HG02840 (cell line): ENCODE measurements around the gene BST1.

ENCODE experiments used
- ATAC-seq: cut with Tn5 transposase; IDR thresholded peaks from one replicate; pipeline ENCODE4 v1.9.1; 2021; ENCODE audit warnings: mild to moderate bottlenecking, moderate library complexity, moderate number of reproducible peaks; ENCODE audit not compliant: unreplicated experiment, low FRiP score

Gene BST1

DNA sequence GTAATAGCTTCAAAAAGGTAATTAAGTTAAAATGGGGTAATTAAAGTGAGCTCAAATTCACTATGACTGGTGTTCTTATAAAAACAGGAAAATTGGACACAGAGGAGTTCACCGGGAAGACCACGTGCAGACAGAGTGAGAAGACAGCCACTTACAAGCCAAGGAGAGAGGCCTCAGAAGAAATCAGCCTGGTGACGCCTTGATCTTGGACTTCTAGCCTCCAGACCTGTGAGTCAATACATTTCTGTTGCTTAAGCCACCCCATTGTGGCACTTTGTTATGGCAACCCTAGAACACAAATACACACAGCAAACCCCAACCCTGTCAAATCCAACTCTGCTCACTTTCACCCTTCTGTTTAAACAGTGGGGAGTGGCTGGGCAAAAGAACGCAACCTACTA, 71.2 kb downstream of the BST1 start:
- ATAC-seq, result no peak

DNA sequence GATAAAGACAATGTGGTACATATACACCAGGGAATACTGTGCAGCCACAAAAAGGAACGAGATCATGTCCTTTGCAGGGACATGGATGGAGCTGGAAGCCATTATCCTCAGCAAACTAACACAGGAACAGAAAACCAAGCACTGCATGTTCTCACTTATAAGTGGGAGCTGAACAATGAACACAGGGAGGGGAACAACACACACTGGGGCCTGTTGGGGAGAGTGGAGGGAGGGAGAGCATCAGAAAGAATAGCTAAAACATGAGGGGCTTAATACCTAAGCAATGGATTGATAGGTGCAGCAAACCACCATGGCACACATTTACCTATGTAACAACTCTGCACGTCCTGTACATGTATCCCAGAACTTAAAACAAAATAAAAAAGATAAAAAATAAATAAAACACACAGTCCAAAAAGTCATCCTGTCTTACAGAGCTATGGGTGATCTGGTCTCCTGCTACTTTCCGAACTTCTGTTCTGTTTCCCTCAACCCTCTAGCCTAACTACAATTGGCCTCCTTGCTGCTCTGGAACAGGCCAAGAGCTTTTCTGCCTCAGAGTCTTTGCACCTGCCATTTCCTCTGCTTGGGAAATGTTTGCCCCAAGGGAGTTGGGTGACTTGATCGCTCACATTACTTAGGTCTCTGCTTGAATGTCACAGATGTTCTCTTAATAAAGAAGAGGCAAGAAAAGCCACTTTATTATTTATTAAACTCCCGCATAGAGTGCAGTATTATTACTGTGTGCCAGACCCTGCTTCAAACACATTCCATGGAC, 74.2 kb downstream of the BST1 start:
- no peak for ATAC-seq

DNA sequence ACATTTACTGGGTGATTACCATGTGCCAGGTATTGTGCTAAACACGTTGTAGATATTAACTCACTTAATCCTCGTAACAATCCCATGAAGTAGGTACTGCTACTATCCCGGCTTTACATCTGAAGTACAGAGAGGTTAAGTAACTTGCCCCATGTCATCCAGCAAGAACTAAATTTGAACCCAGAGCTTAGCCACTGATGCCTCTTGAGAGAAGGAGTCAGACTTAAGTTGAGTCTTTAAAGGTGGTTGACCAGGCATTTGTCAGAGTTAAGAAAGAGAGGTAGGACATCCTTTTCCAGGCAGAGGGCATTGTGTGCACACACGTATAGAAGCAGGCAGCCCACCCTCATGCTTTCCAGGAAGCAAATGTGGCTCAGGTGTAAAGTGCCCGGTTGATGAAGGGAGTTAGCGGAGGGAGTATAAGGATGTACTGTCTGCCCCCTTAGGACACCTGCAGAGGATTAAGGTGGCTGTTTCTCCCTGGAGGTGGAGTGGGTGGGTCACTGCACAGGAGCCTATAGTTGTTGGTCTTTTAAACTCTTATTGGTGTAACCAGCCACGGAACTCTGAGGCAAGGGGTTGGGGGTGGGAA, 74.9 kb downstream of the BST1 start:
- ATAC-seq, result no peak

DNA sequence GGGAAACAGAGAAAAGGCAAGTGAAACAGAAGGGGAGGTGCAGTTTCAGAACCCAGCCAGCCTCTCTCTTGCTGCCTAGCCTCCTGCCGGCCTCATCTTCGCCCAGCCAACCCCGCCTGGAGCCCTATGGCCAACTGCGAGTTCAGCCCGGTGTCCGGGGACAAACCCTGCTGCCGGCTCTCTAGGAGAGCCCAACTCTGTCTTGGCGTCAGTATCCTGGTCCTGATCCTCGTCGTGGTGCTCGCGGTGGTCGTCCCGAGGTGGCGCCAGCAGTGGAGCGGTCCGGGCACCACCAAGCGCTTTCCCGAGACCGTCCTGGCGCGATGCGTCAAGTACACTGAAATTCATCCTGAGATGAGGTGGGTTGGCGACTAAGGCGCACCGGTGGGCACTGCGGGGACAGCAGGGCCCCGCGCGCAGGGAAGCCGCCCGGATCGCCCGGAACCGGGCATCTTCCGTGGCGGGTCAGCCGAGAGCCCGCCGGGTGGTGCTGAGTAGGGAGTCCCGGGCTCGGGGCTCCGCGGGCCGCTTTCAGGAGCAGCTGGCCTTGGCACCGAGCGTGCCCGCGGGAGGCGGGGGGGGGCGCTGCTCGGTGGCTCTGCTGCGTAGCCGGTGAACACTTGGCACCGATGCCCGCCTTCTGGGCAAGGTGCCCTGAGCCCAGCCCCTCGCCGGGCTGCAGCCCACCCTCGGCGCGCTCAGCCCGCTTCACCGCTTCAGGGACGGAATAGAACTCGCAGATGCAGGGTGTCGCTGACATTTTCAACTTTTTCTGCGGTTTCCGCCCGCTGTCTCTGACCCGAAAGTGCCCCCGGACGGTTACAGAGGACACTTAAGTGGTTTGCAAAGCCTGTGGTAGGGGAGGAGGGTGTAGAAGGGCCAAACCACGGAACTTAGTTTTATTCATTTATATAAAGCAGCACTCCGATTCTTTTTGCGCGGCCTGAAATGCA, 75.7 kb downstream of the BST1 start, which contains the start of gene CD38:
Gene CD38 (plus strand): TSS at position 40 of the 953 bp plus-strand sequence. CDS start 87 bp downstream, at position 127.
- peak; percentile 69 for ATAC-seq

DNA sequence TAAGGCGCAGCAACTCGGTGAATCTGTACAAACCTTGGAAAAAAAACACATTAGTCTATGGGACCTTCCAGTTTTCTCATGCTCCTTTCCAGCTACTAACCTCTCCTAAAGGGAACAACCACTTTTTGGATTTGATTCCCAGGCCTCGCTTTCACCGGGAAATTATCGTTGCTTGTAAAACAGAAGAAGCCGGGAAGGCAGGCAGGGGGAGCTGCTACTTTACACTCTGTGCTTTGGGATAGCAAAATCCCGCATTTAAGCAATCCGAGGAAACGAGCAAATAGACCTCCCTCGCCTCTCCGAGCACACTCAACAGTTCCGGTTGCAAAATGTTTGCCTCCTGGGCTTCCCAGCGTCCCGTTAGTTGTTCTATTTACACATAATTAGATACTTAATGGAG, 76.4 kb downstream of the BST1 start:
- ATAC-seq, result no peak

DNA sequence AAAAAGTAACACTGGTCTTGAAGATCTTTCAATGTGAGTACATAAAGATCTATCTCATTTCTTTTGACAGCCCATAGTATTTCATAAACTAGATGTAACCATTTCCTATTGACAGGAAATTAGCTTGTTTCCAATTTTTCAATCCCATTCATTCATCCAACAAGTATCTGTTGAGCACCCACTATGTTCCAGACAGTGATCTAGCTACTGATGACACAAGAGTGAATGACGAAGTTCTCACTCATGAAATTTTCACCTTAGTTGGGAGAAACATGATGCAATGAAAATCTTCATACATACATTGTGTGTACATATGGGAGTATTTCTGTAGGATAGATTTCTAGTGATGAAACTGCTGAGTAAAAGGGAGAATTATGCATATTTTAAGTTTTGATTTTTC, 76.9 kb downstream of the BST1 start:
- no peak for ATAC-seq

DNA sequence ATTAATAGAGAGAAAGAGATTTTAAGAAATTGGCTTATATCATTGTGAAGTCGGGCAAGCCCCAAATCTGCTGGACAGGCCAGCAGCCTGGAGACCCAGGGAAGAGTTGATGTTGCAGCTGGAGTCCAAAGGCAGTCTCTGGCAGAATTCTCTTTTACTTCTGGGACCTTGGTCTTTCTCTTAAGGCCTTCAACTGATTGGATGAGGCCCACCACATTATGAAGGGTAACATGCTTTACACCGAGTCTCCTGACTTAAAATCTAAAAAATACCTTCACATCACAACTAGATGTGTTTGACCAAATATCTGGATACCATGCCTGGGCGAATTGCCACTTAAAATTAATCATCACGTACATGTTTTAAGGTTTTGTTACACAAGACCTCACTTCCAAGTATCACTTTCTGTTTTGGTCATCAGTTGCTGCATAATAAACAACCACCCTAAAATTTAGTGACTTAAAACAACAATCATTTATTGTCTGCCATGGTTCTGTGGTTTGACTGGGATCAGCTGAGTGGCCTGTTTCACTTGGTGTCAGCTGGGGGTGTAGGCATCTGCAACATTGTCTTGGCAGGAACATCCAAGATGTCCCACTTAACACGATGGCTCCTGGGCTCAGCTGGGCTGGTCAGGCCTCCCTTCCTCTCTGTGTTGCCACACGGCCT, 78.7 kb downstream of the BST1 start:
- no peak for ATAC-seq
